IMR-90 (cell line): ENCODE results near the gene WRAP73.

ENCODE experiments used
- CEBPB ChIP-seq: IDR thresholded peaks from 2 replicates; pipeline ENCODE4 v1.6.1; 2012; ENCODE audit warnings: low read depth, low read length, improper control_type of control experiment
- TF ChIP-seq, protein P1 (sequence below): fragments of 150-350 bp; IDR thresholded peaks from 2 replicates; pipeline ENCODE4 v1.6.1; 2017; ENCODE audit warnings: mild to moderate bottlenecking, antibody characterized with exemption, low read length, low read depth

DNA sequence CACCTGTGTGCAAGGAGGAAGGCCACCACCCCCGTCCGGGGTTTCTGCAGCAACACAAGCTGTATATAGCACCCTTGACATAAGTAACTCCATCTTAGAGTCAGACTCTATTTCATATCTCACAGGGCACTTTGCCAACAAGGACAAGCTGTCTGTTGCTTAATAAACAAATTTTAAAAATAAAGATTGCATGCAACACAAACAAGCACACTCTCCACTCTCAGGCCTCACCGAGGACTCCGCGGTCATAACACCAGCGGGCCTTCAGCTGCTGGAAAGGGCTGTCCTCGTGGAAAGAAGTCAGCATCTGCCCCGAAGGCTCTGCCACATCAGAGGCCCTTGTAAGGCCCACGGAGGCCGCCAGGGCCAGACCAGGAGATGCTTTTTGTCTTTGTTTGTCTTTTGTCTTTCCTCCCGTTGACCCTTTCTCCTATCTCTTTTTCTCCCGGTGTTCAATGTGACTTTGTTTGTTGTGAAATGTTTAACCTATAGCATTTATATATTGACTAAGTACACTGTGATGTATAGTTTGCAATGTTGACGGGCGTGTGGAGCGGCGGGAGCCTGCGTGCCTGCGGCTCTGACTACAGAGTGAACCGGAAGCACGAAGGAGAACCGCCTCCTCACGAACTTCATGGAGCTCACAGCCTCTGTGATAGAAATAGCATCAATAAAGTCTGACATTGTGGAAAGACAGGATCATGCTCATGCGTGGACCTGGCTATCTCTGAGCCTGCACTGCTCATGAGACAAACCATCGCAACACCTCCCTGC, 62.7 kb downstream of the WRAP73 start:
- TF ChIP-seq, protein P1, sequence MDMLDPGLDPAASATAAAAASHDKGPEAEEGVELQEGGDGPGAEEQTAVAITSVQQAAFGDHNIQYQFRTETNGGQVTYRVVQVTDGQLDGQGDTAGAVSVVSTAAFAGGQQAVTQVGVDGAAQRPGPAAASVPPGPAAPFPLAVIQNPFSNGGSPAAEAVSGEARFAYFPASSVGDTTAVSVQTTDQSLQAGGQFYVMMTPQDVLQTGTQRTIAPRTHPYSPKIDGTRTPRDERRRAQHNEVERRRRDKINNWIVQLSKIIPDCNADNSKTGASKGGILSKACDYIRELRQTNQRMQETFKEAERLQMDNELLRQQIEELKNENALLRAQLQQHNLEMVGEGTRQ, result no peak
- no peak for TF ChIP-seq CEBPB
